Measurements from ENCODE around the gene EMC8. TPM values are rescaled to one million over a fixed set of nuclear protein-coding genes. Genes with fewer than 3 reads are reported as not detected.

Gene EMC8
- total and polyA plus RNA-seq, 10 of the 15 experiments (the other 5 are each of a cell fraction or from before 2014, with no cell fraction given) = 7.8 to 62.0 (median 33.5) TPM

DNA sequence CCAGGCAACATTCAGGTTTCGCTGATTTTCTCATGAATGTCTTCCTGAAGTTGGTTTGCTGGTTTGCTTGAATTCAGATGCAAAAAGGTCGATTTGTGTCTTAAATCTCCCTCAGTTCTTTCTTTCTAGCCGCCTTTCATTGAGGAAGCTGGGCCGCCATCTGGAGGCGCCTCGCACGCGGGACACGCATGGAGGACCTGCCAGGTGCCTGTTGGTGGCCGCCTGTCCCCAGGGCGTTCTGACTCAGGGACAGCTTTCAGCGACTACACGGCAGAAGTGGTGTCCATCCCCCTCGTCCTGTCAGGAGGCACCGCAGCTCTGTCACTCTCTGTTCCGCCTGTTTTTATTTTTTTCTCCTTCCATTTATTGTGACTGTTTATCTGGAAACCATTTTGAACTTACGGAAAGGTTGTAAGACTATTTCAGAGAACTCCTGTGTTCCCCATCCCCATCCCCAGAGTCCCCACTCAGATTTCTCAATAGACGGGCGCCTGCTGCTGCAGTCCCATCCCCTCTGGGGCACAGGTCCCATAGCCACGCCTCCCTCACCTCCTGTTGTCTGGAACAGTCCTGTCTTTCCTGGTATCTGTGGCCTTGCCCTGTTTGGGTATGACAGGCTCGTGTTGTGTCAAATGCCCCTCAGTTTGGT, 33.4 kb upstream of the EMC8 start:
- no peak overlapping the region for H3K27ac ChIP-seq (ENCODE audit: control insufficient read depth, insufficient read depth)
- H3K9me3 ChIP-seq (replicated peaks; ENCODE audit: control insufficient read depth, insufficient read depth, low read length) = no peaks in the 10 kb centered on the region; the same call in 2 of the 3 replicates
- no TSS peak for BruUV-seq (replicated peaks)
- peak; percentile 38 for FAIRE-seq
- H3K4me3 ChIP-seq = no peak overlapping the region
- WGBS (ENCODE audit: insufficient coverage, insufficient replicate concordance, low lambda C conversion rate, missing lambda C conversion rate) = 9% methylated on average over 21 of the region's 21 CpGs
- H2AFZ ChIP-seq (ENCODE audit: control insufficient read depth, low read depth, low read length) = peak overlapping the region; percentile 50; the same call in 1 of the 2 replicates
- H3K36me3 ChIP-seq (ENCODE audit: control insufficient read depth in 2 of 2, insufficient read depth in 2 of 2, low read length in 1 of 2) = no peaks in the 10 kb centered on the region
- ATAC-seq = peak; percentile 93
- intact Hi-C loops (cut with micrococcal nuclease; ENCODE audit: unreplicated experiment) = no loop called here
- peaks cover 2 to 3% of the 10 kb centered on the region in 2 experiments; a peak in 3 of 4 replicates for H3K27me3 ChIP-seq (replicated peaks in 1 of 2; ENCODE audit: control insufficient read depth in 2 of 2, insufficient read depth in 2 of 2, low read length in 1 of 2)
- no peaks in the 10 kb centered on the region for H3K79me2 ChIP-seq (ENCODE audit: control insufficient read depth, insufficient read depth, low read length)
- peaks cover 12% of the 10 kb centered on the region for H3K4me1 ChIP-seq (ENCODE audit: control insufficient read depth, insufficient read depth, low read length)
- POLR2A ChIA-PET = interaction anchor here (0.6 to 1.1 kb wide), 2 partner anchors 70 to 1524 kb away, joined by 3 to 4 read pairs; no protein-coding TSS in a partner anchor
- in situ Hi-C loops (cut with MboI) = no loop called here
- no peak overlapping the region for H3K9ac ChIP-seq (ENCODE audit: control insufficient read depth, insufficient read depth, low read length)
- DNase-seq (ENCODE audit: low read depth, low spot score) = no peak
- H4K20me1 ChIP-seq (ENCODE audit: control insufficient read depth, insufficient read depth) = no peaks in the 10 kb centered on the region
- CTCF ChIA-PET = interaction anchor here (0.9 to 2.2 kb wide), 6 partner anchors 11 to 155 kb away, joined by 3 to 10 read pairs (median 3); no protein-coding TSS in a partner anchor
- SMC1A ChIA-PET (ENCODE audit: uncharacterized antibody, unreplicated experiment) = interaction anchor here (0.6 to 1.6 kb wide), 7 partner anchors 11 to 154 kb away, joined by 3 to 5 read pairs (median 3); no protein-coding TSS in a partner anchor
- RAD21 ChIA-PET (ENCODE audit: unreplicated experiment) = interaction anchor here (0.9 to 1.5 kb wide), 5 partner anchors 12 to 155 kb away, joined by 3 to 5 read pairs (median 4); no protein-coding TSS in a partner anchor
- H3K4me2 ChIP-seq (ENCODE audit: control insufficient read depth, insufficient read depth) = peak overlapping the region; percentile 49; the same call in 1 of the 2 replicates
- TF ChIP-seq CHD2 (IDR thresholded peaks at IDR 0.05; ENCODE audit: borderline replicate concordance, low read depth, low read length) = no peak
- TF ChIP-seq, protein P1, sequence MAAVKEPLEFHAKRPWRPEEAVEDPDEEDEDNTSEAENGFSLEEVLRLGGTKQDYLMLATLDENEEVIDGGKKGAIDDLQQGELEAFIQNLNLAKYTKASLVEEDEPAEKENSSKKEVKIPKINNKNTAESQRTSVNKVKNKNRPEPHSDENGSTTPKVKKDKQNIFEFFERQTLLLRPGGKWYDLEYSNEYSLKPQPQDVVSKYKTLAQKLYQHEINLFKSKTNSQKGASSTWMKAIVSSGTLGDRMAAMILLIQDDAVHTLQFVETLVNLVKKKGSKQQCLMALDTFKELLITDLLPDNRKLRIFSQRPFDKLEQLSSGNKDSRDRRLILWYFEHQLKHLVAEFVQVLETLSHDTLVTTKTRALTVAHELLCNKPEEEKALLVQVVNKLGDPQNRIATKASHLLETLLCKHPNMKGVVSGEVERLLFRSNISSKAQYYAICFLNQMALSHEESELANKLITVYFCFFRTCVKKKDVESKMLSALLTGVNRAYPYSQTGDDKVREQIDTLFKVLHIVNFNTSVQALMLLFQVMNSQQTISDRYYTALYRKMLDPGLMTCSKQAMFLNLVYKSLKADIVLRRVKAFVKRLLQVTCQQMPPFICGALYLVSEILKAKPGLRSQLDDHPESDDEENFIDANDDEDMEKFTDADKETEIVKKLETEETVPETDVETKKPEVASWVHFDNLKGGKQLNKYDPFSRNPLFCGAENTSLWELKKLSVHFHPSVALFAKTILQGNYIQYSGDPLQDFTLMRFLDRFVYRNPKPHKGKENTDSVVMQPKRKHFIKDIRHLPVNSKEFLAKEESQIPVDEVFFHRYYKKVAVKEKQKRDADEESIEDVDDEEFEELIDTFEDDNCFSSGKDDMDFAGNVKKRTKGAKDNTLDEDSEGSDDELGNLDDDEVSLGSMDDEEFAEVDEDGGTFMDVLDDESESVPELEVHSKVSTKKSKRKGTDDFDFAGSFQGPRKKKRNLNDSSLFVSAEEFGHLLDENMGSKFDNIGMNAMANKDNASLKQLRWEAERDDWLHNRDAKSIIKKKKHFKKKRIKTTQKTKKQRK (IDR thresholded peaks at IDR 0.05; ENCODE audit: low read depth, low read length) = no peak
- TF ChIP-seq WRNIP1 (IDR thresholded peaks at IDR 0.05; ENCODE audit: borderline replicate concordance, low read depth, low read length) = no peak
- no peak for TF ChIP-seq RCOR1 (conservative IDR thresholded peaks at IDR 0.05; ENCODE audit: low read depth, low read length)
- TF ChIP-seq, protein P2, sequence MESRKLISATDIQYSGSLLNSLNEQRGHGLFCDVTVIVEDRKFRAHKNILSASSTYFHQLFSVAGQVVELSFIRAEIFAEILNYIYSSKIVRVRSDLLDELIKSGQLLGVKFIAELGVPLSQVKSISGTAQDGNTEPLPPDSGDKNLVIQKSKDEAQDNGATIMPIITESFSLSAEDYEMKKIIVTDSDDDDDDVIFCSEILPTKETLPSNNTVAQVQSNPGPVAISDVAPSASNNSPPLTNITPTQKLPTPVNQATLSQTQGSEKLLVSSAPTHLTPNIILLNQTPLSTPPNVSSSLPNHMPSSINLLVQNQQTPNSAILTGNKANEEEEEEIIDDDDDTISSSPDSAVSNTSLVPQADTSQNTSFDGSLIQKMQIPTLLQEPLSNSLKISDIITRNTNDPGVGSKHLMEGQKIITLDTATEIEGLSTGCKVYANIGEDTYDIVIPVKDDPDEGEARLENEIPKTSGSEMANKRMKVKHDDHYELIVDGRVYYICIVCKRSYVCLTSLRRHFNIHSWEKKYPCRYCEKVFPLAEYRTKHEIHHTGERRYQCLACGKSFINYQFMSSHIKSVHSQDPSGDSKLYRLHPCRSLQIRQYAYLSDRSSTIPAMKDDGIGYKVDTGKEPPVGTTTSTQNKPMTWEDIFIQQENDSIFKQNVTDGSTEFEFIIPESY (IDR thresholded peaks at IDR 0.05) = no peak
- no peak for TF ChIP-seq NR2F1 (conservative IDR thresholded peaks at IDR 0.05)
- no peak for TF ChIP-seq FOXM1 (IDR thresholded peaks at IDR 0.05; ENCODE audit: low read depth, low read length)
- TF ChIP-seq, protein P3, sequence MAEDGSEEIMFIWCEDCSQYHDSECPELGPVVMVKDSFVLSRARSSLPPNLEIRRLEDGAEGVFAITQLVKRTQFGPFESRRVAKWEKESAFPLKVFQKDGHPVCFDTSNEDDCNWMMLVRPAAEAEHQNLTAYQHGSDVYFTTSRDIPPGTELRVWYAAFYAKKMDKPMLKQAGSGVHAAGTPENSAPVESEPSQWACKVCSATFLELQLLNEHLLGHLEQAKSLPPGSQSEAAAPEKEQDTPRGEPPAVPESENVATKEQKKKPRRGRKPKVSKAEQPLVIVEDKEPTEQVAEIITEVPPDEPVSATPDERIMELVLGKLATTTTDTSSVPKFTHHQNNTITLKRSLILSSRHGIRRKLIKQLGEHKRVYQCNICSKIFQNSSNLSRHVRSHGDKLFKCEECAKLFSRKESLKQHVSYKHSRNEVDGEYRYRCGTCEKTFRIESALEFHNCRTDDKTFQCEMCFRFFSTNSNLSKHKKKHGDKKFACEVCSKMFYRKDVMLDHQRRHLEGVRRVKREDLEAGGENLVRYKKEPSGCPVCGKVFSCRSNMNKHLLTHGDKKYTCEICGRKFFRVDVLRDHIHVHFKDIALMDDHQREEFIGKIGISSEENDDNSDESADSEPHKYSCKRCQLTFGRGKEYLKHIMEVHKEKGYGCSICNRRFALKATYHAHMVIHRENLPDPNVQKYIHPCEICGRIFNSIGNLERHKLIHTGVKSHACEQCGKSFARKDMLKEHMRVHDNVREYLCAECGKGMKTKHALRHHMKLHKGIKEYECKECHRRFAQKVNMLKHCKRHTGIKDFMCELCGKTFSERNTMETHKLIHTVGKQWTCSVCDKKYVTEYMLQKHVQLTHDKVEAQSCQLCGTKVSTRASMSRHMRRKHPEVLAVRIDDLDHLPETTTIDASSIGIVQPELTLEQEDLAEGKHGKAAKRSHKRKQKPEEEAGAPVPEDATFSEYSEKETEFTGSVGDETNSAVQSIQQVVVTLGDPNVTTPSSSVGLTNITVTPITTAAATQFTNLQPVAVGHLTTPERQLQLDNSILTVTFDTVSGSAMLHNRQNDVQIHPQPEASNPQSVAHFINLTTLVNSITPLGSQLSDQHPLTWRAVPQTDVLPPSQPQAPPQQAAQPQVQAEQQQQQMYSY (CRISPR knock-in tag; IDR thresholded peaks at IDR 0.05) = no peak
- no peak for TF ChIP-seq DPF2 (IDR thresholded peaks at IDR 0.05)
- no peak for TF ChIP-seq YBX1 (IDR thresholded peaks at IDR 0.05)

Measured in GM12878 (cell line).